GM18867 (cell line): ENCODE data around the gene TP53TG5.
"Not testable (repeated sequence)": the region's sequence is repeated elsewhere in the genome, so short reads cannot be mapped to it uniquely, and the experiment has no call there.

Experiments
- ATAC-seq: cut with Tn5 transposase; IDR thresholded peaks from one replicate; pipeline ENCODE4 v1.9.1; 2021; ENCODE audit warnings: mild to moderate bottlenecking, moderate library complexity; ENCODE audit not compliant: unreplicated experiment

The TP53TG5 gene

GRCh38 chr20:45368221-45368980 is 9.7 kb downstream of the TP53TG5 start:
- ATAC-seq = peak; percentile 83

- ATAC-seq = no peak
These were observed 11.0 kb downstream of the TP53TG5 start for GRCh38 chr20:45367126-45367525.

GRCh38 chr20:45366631-45367030 is 11.5 kb downstream of the TP53TG5 start:
- no peak for ATAC-seq

GRCh38 chr20:45366192-45366591 is 11.9 kb downstream of the TP53TG5 start:
- no peak for ATAC-seq

GRCh38 chr20:45365444-45365970 is 12.6 kb downstream of the TP53TG5 start:
- no peak for ATAC-seq

GRCh38 chr20:45363611-45364492 is 14.3 kb downstream of the TP53TG5 start:
- ATAC-seq = peak; percentile 6

GRCh38 chr20:45362804-45363610 is 15.1 kb downstream of the TP53TG5 start, which contains the start of gene SYS1:
Gene SYS1 (plus strand): TSS chr20:45363156. CDS start chr20:45363532, 376 bp downstream.
- ATAC-seq = peak; percentile 76

GRCh38 chr20:45361793-45362192 is 16.3 kb downstream of the TP53TG5 start:
- no peak for ATAC-seq

- no peak for ATAC-seq
These were observed 18.5 kb downstream of the TP53TG5 start for GRCh38 chr20:45359406-45360148.

- no peak for ATAC-seq
These were observed 19.1 kb downstream of the TP53TG5 start for GRCh38 chr20:45359069-45359405.

GRCh38 chr20:45358282-45359068 is 19.6 kb downstream of the TP53TG5 start:
- ATAC-seq = no peak

- ATAC-seq = no peak
These were observed 22.7 kb downstream of the TP53TG5 start for GRCh38 chr20:45355209-45356084.

GRCh38 chr20:45354423-45355208 is 23.5 kb downstream of the TP53TG5 start:
- ATAC-seq = no peak

GRCh38 chr20:45353746-45354145 is 24.4 kb downstream of the TP53TG5 start:
- no peak for ATAC-seq

GRCh38 chr20:45352729-45353128 is 25.4 kb downstream of the TP53TG5 start:
- ATAC-seq = no peak

- not testable (repeated sequence) for ATAC-seq
These were observed 27.3 kb downstream of the TP53TG5 start for GRCh38 chr20:45350795-45351194.

- ATAC-seq = no peak
These were observed 27.9 kb downstream of the TP53TG5 start for GRCh38 chr20:45350217-45350616.
